ENCODE results near the gene IGF2. TPM values are rescaled to one million over a fixed set of nuclear protein-coding genes. Genes with fewer than 3 reads are reported as not detected.

IGF2 gene
- polyA plus RNA-seq, 1 experiment: 20.3 TPM

DNA sequence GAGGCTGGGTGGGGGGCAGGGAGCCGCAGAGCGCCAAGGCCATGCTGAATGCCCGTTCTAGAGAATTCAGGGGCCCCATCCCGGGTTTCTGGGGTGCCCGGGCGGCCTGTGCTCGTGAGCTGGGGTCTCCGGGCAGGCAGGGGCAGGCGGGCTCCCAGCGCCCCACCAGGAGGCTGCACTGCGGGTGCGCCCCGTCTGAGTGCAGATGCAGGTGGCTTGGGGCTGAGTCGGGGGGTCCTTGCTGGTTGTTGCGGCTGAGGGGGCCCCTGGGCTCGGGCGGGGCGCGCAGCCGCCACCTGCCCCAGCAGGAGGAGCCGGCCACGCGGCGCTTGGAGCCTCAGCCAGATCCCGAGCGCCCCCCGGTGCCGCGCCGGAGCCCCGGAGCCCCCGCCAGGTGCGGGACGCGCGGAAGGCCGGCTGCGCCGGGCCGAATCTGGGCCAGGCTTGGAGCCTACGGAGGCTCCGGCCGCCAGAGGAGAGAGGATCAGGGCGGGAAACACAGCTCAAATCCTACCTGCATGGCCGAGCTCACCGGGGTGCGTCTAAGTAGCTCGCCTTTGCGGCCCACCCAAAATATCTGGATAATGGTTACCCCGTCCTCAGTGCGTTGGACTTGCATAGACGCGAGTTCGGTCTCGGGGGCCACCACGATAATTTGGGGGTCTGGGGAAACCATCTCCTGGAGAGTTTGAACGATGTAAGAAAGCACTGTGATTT, 590 bp upstream of the IGF2 start:
- DNase-seq (ENCODE audit: low read depth): no peak
- CTCF ChIA-PET: interaction anchor here (6.4 to 21.8 kb wide), 2 partner anchors 12 to 109 kb away, joined by 58 to 1066 read pairs; no protein-coding TSS in a partner anchor
- POLR2A ChIA-PET: no interaction called here
- H3K27me3 ChIP-seq (ENCODE audit: control insufficient read depth, insufficient read depth, low read length): peaks cover 22% of the 10 kb centered on the region
- H3K4me3 ChIP-seq (ENCODE audit: low read depth, low read length): no peak overlapping the region
- no peaks in the 10 kb centered on the region; the same call in none of the 2 replicates for H3K36me3 ChIP-seq (ENCODE audit: control insufficient read depth, insufficient read depth, low read length)
- TF ChIP-seq CTCF (IDR thresholded peaks at IDR 0.05; ENCODE audit: insufficient read depth, low read depth, low read length): no peak

- ChIA-PET POLR2A (no interaction called here), CTCF (interaction anchor here (0.6 to 21.8 kb wide), 7 partner anchors 13 to 425 kb away, joined by 3 to 1066 read pairs (median 5); no protein-coding TSS in a partner anchor)
- DNase-seq (ENCODE audit: low read depth): no peak
- Histone ChIP-seq H3K36me3 (ENCODE audit: control insufficient read depth, insufficient read depth, low read length) (peaks cover 2% of the 10 kb centered on the region), H3K27me3 (ENCODE audit: control insufficient read depth, insufficient read depth, low read length) (peaks cover 19% of the 10 kb centered on the region), H3K4me3 (ENCODE audit: low read depth, low read length) (peak overlapping the region; percentile 53)
- TF ChIP-seq CTCF (IDR thresholded peaks at IDR 0.05; ENCODE audit: insufficient read depth, low read depth, low read length): no peak
Measured at GRCh38 chr11:2138431-2139122, 612 bp downstream of the IGF2 start.

- H3K4me3 ChIP-seq (ENCODE audit: low read depth, low read length): peak overlapping the region; percentile 53
Measured at GRCh38 chr11:2138068-2138430, 1.1 kb downstream of the IGF2 start.

DNA sequence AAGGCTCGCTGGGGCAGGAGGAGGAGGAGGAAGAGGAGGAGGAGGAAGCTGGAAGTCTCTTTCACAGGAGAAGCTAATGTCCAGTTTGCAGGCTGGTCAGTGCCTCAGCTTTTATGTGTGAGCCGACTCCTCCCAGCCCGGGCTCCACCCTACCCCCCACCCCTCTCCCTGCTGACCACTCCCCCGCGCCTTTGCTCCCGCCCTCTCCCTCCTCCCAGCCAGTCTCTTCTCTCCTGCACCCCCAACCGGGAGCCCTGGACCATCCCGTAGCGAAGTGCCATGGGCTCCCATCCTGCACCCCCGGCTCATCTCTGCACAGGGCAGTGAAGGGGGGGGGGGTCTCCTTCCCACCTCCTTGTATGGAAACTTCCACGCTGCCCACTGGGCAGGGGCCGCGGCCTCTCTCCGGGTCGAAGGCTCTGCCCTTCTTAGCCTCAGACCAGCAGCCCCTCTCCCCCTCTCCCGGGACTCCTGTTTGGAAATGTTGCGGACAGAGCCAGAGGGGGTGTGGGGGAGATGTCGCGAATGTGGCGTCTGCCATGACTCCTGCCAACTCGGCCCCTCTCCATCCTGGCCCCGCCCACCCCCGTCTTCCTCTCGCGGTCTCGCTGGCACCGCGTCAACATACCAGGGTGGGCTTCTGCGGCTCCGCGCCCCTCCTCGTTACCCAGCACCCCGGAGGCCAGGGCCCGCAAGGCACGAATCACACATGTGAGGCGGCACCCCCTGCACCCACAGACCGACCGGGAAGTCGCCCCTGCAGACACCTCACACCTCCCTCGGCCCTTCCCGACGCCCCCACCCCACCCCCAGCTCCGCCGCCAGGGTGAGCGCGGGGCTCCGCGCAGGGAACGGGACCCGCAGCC, 1.8 kb downstream of the IGF2 start:
- H3K36me3 ChIP-seq (ENCODE audit: control insufficient read depth, insufficient read depth, low read length): peaks cover 7% of the 10 kb centered on the region
- H3K27me3 ChIP-seq (ENCODE audit: control insufficient read depth, insufficient read depth, low read length): peaks cover 14% of the 10 kb centered on the region
- peak; percentile 35 for DNase-seq (ENCODE audit: low read depth)
- ChIA-PET CTCF (interaction anchor here (0.6 to 6.4 kb wide), 11 partner anchors 9 to 426 kb away, joined by 3 to 58 read pairs (median 5); no protein-coding TSS in a partner anchor), POLR2A (interaction anchor here (0.6 to 1.3 kb wide), 4 partner anchors 13 to 41 kb away, joined by 3 to 11 read pairs (median 4); no protein-coding TSS in a partner anchor)
- H3K4me3 ChIP-seq (ENCODE audit: low read depth, low read length): peak overlapping the region; percentile 58
- TF ChIP-seq CTCF (IDR thresholded peaks at IDR 0.05; ENCODE audit: insufficient read depth, low read depth, low read length): no peak

More at GRCh38 chr11:2138068-2138430, 1.1 kb downstream of the IGF2 start:
- POLR2A ChIA-PET: no interaction called here
- H3K36me3 ChIP-seq (ENCODE audit: control insufficient read depth, insufficient read depth, low read length): peaks cover 6% of the 10 kb centered on the region
- DNase-seq (ENCODE audit: low read depth): no peak
- CTCF ChIA-PET: interaction anchor here (0.6 to 21.8 kb wide), 9 partner anchors 9 to 425 kb away, joined by 3 to 1066 read pairs (median 3); no protein-coding TSS in a partner anchor
- TF ChIP-seq CTCF (IDR thresholded peaks at IDR 0.05; ENCODE audit: insufficient read depth, low read depth, low read length): no peak
- H3K27me3 ChIP-seq (ENCODE audit: control insufficient read depth, insufficient read depth, low read length): peaks cover 16% of the 10 kb centered on the region
